ENCODE measurements around the gene MBTPS1.
A peak's percentile ranks its signal among the peaks of the same experiment; 100 is the strongest.

Gene MBTPS1

GRCh38 chr16:84069540-84069939 is 47.2 kb downstream of the MBTPS1 start:
- DNase-seq, result no peak

GRCh38 chr16:84068783-84069462 is 47.8 kb downstream of the MBTPS1 start:
- no peak for DNase-seq

GRCh38 chr16:84068041-84068440 is 48.7 kb downstream of the MBTPS1 start:
- DNase-seq, result no peak

- no peak for DNase-seq
Observed at GRCh38 chr16:84067640-84068039, 49.1 kb downstream of the MBTPS1 start.

- DNase-seq, result peak; percentile 1
Observed at GRCh38 chr16:84065536-84066132, 51.1 kb downstream of the MBTPS1 start.

- DNase-seq, result no peak
Observed at GRCh38 chr16:84063980-84064379, 52.8 kb downstream of the MBTPS1 start.

GRCh38 chr16:84062734-84063640 is 53.8 kb downstream of the MBTPS1 start:
- no peak for DNase-seq

GRCh38 chr16:84061236-84061819 is 55.4 kb downstream of the MBTPS1 start:
- no peak for DNase-seq

- no peak for DNase-seq
Observed at GRCh38 chr16:84059946-84060901, 56.5 kb downstream of the MBTPS1 start.

GRCh38 chr16:84059111-84059510 is 57.6 kb downstream of the MBTPS1 start:
- DNase-seq, result no peak

- DNase-seq, result no peak
Observed at GRCh38 chr16:84058664-84059063, 58.1 kb downstream of the MBTPS1 start.

GRCh38 chr16:84058211-84058610 is 58.5 kb downstream of the MBTPS1 start:
- no peak for DNase-seq

GRCh38 chr16:84056933-84057332 is 59.8 kb downstream of the MBTPS1 start:
- no peak for DNase-seq

GRCh38 chr16:84055801-84056634 is 60.7 kb downstream of the MBTPS1 start:
- no peak for DNase-seq

GRCh38 chr16:84055366-84055765 is 61.4 kb downstream of the MBTPS1 start:
- DNase-seq, result no peak

GRCh38 chr16:84054916-84055315 is 61.8 kb downstream of the MBTPS1 start:
- DNase-seq, result no peak

- DNase-seq, result no peak
Observed at GRCh38 chr16:84054271-84054670, 62.5 kb downstream of the MBTPS1 start.

GRCh38 chr16:84053237-84053636 is 63.5 kb downstream of the MBTPS1 start:
- no peak for DNase-seq

GRCh38 chr16:84052071-84052622 is 64.6 kb downstream of the MBTPS1 start:
- DNase-seq, result no peak

GRCh38 chr16:84050316-84050715 is 66.4 kb downstream of the MBTPS1 start:
- DNase-seq, result no peak

Data from NCI-H526 treated with DMSO at 0.1 percent for 48 hours (cell line).